Ascending aorta (tissue), 2 donors: ENCODE results near the gene PSEN1. TPM values are rescaled to one million over a fixed set of nuclear protein-coding genes. Genes with fewer than 3 reads are reported as not detected.

Source experiments
- DNase-seq, 2 donors: peaks; one replicate each; pipeline ENCODE4 v3.0.0-alpha.2; 2019; ENCODE audit warnings: low spot score in 2 of 2
- H3K27ac ChIP-seq, 2 donors: fragments of 200-600 bp; sonication (generic); one replicate each; pipeline ENCODE4 v1.5.1; 2016 to 2017; ENCODE audit warnings: mild to moderate bottlenecking in 1 of 2
- H3K27me3 ChIP-seq: fragments of 200-600 bp; sonication (generic); one replicate; pipeline ENCODE4 v1.5.1; 2017
- H3K36me3 ChIP-seq, 2 donors: fragments of 200-600 bp; sonication (generic); one replicate each; pipeline ENCODE4 v1.5.1; 2016
- H3K4me1 ChIP-seq, 2 donors: fragments of 200-600 bp; sonication (generic); one replicate each; pipeline ENCODE4 v1.5.1; 2016 to 2017; ENCODE audit warnings: mild to moderate bottlenecking in 1 of 2
- H3K4me3 ChIP-seq, 2 donors: fragments of 200-600 bp; sonication (generic); one replicate each; pipeline ENCODE4 v1.5.1; 2016 to 2017; ENCODE audit warnings: mild to moderate bottlenecking in 1 of 2
- H3K9me3 ChIP-seq, 2 donors: fragments of 200-600 bp; sonication (generic); one replicate each; pipeline ENCODE4 v1.5.1; 2016
- CTCF ChIP-seq, 3 experiments: fragments of 200-600 bp in 2 of 3; fragments of 450-650 bp in 1 of 3; sonication (generic) in 2 of 3; IDR thresholded peaks; one replicate each; pipeline ENCODE4 v1.5.1; 2016 to 2019; ENCODE audit warnings: antibody characterized with exemption in 3 of 3, mild to moderate bottlenecking in 1 of 3, moderate library complexity in 1 of 3
- intact Hi-C: fragments of 100-400 bp; cut with DNase I; formaldehyde crosslinking; loops from one replicate; pipeline ENCODE4 v1.15.1; 2023
- total RNA-seq: library from RNA; depleted of rRNA; stranded (reverse); fragments of >200 nt; gene quantifications from one replicate; pipeline ENCODE4 v1.1.0, GENCODE V29; 2016

The PSEN1 gene
- total RNA-seq, 1 donor from 2014 or later, result 15.2 TPM

- H3K36me3 ChIP-seq, result peaks cover 7 to 31% of the 10 kb centered on the region in 2 donors
- no peak overlapping the region for H3K4me3 ChIP-seq
- no peak for DNase-seq
- H3K9me3 ChIP-seq, result no peaks in the 10 kb centered on the region
- intact Hi-C loops, result no loop called here
- H3K27me3 ChIP-seq, result no peaks in the 10 kb centered on the region
- TF ChIP-seq CTCF (IDR thresholded peaks at IDR 0.05), result no peak
- H3K27ac ChIP-seq, result no peak overlapping the region
- H3K4me1 ChIP-seq, result peaks cover 0 to 7% of the 10 kb centered on the region in 2 donors
Observed at GRCh38 chr14:73272393-73272792, 136.1 kb downstream of the PSEN1 start.

Other genes with a start within 250 kb of the PSEN1 start
- 0.11 TPM for gene DPF3, start 242.4 kb upstream of the PSEN1 start, total RNA-seq
- 0.64 TPM for gene DCAF4, start 210.0 kb upstream of the PSEN1 start, total RNA-seq
- 73.9 TPM for gene ZFYVE1, start 109.4 kb upstream of the PSEN1 start, total RNA-seq
- gene RBM25, start 78.0 kb upstream of the PSEN1 start, total RNA-seq, result 59.6 TPM
- 4.9 TPM for gene PAPLN, start 101.0 kb downstream of the PSEN1 start, total RNA-seq